ENCODE results near the gene RFX1.
"Not testable (repeated sequence)": the region's sequence is repeated elsewhere in the genome, so short reads cannot be mapped to it uniquely, and the experiment has no call there.

RFX1 gene

GRCh38 chr19:13932911-13933393 is 73.2 kb downstream of the RFX1 start:
- DNase-seq: no peak

GRCh38 chr19:13932149-13932637 is 73.9 kb downstream of the RFX1 start:
- no peak for DNase-seq

GRCh38 chr19:13931391-13932148 is 74.5 kb downstream of the RFX1 start:
- DNase-seq: no peak

- DNase-seq: no peak
Observed at GRCh38 chr19:13930402-13930801, 75.7 kb downstream of the RFX1 start.

- no peak for DNase-seq
Observed at GRCh38 chr19:13929956-13930355, 76.2 kb downstream of the RFX1 start.

- DNase-seq: no peak
Observed at GRCh38 chr19:13929340-13929739, 76.8 kb downstream of the RFX1 start.

- DNase-seq: no peak
Observed at GRCh38 chr19:13926715-13927114, 79.4 kb downstream of the RFX1 start.

- no peak for DNase-seq
Observed at GRCh38 chr19:13926010-13926409, 80.1 kb downstream of the RFX1 start.

- DNase-seq: no peak
Observed at GRCh38 chr19:13923194-13923987, 82.7 kb downstream of the RFX1 start.

GRCh38 chr19:13922118-13922517 is 84.0 kb downstream of the RFX1 start:
- DNase-seq: not testable (repeated sequence)

GRCh38 chr19:13920940-13921747 is 85.0 kb downstream of the RFX1 start:
- DNase-seq: peak; percentile 88

- no peak for DNase-seq
Observed at GRCh38 chr19:13920524-13920923, 85.6 kb downstream of the RFX1 start.

GRCh38 chr19:13918726-13919411 is 87.3 kb downstream of the RFX1 start:
- no peak for DNase-seq

GRCh38 chr19:13917888-13918406 is 88.2 kb downstream of the RFX1 start:
- no peak for DNase-seq

GRCh38 chr19:13914777-13915176 is 91.3 kb downstream of the RFX1 start:
- no peak for DNase-seq

- DNase-seq: no peak
Observed at GRCh38 chr19:13913352-13913751, 92.8 kb downstream of the RFX1 start.
